Measurements from ENCODE around the gene C1orf21. TPM values are rescaled to one million over a fixed set of nuclear protein-coding genes. Genes with fewer than 3 reads are reported as not detected.

Gene C1orf21
- total RNA-seq, 1 donor from 2014 or later: 15.6 TPM

- DNase-seq (ENCODE audit: low spot score): no peak
- no peak overlapping the region for H3K27ac Mint-ChIP-seq (ENCODE audit: unreplicated experiment)
These were observed 248.6 kb downstream of the C1orf21 start for GRCh38 chr1:184635347-184635979.

GRCh38 chr1:184635980-184636431 lies 249.2 kb downstream of the C1orf21 start:
- H3K36me3 Mint-ChIP-seq (ENCODE audit: low read depth): peaks cover 2% of the 10 kb centered on the region
- H3K27ac Mint-ChIP-seq (ENCODE audit: unreplicated experiment): no peak overlapping the region
- no peaks in the 10 kb centered on the region for H3K4me1 Mint-ChIP-seq (ENCODE audit: low read depth)
- no peak for DNase-seq (ENCODE audit: low spot score)
- H3K4me3 Mint-ChIP-seq (ENCODE audit: unreplicated experiment): no peak overlapping the region
- peaks cover 3% of the 10 kb centered on the region for H3K27me3 Mint-ChIP-seq (ENCODE audit: low read depth)
- H3K9me3 Mint-ChIP-seq (ENCODE audit: low read depth): peaks cover 3% of the 10 kb centered on the region
- TF ChIP-seq CTCF (IDR thresholded peaks at IDR 0.05): no peak

More at GRCh38 chr1:184635347-184635979, 248.6 kb downstream of the C1orf21 start:
- no peaks in the 10 kb centered on the region for H3K27me3 Mint-ChIP-seq (ENCODE audit: low read depth)
- no peaks in the 10 kb centered on the region for H3K4me1 Mint-ChIP-seq (ENCODE audit: low read depth)
- no peak overlapping the region for H3K4me3 Mint-ChIP-seq (ENCODE audit: unreplicated experiment)
- peaks cover 3% of the 10 kb centered on the region for H3K9me3 Mint-ChIP-seq (ENCODE audit: low read depth)
- TF ChIP-seq CTCF (IDR thresholded peaks at IDR 0.05): no peak
- H3K36me3 Mint-ChIP-seq (ENCODE audit: low read depth): peaks cover 2% of the 10 kb centered on the region

GRCh38 chr1:184637664-184638240 lies 250.9 kb downstream of the C1orf21 start:
- Mint-ChIP-seq H3K4me3 (ENCODE audit: unreplicated experiment) (no peak overlapping the region), H3K27ac (ENCODE audit: unreplicated experiment) (no peak overlapping the region), H3K4me1 (ENCODE audit: low read depth) (no peaks in the 10 kb centered on the region), H3K9me3 (ENCODE audit: low read depth) (peaks cover 3% of the 10 kb centered on the region), H3K36me3 (ENCODE audit: low read depth) (peaks cover 3% of the 10 kb centered on the region), H3K27me3 (ENCODE audit: low read depth) (peaks cover 5% of the 10 kb centered on the region)
- no peak for TF ChIP-seq CTCF (IDR thresholded peaks at IDR 0.05)
- DNase-seq (ENCODE audit: low spot score): no peak

- H3K27me3 Mint-ChIP-seq (ENCODE audit: low read depth): peaks cover 5% of the 10 kb centered on the region
- peaks cover 3% of the 10 kb centered on the region for H3K36me3 Mint-ChIP-seq (ENCODE audit: low read depth)
- no peak overlapping the region for H3K27ac Mint-ChIP-seq (ENCODE audit: unreplicated experiment)
- H3K4me1 Mint-ChIP-seq (ENCODE audit: low read depth): no peaks in the 10 kb centered on the region
- H3K4me3 Mint-ChIP-seq (ENCODE audit: unreplicated experiment): no peak overlapping the region
- DNase-seq (ENCODE audit: low spot score): no peak
- peaks cover 3% of the 10 kb centered on the region for H3K9me3 Mint-ChIP-seq (ENCODE audit: low read depth)
- no peak for TF ChIP-seq CTCF (IDR thresholded peaks at IDR 0.05)
These were observed 252.4 kb downstream of the C1orf21 start for GRCh38 chr1:184639205-184639604.

GRCh38 chr1:184640505-184640904 lies 253.7 kb downstream of the C1orf21 start:
- H3K4me1 Mint-ChIP-seq (ENCODE audit: low read depth): no peaks in the 10 kb centered on the region
- H3K4me3 Mint-ChIP-seq (ENCODE audit: unreplicated experiment): no peak overlapping the region
- H3K9me3 Mint-ChIP-seq (ENCODE audit: low read depth): peaks cover 3% of the 10 kb centered on the region
- TF ChIP-seq CTCF (IDR thresholded peaks at IDR 0.05): no peak
- no peak for DNase-seq (ENCODE audit: low spot score)
- H3K27me3 Mint-ChIP-seq (ENCODE audit: low read depth): peaks cover 7% of the 10 kb centered on the region
- peaks cover 3% of the 10 kb centered on the region for H3K36me3 Mint-ChIP-seq (ENCODE audit: low read depth)
- no peak overlapping the region for H3K27ac Mint-ChIP-seq (ENCODE audit: unreplicated experiment)
